Ishikawa (cell line): ENCODE data around the gene ZNRF2.

Source experiments
- CEBPB ChIP-seq: IDR thresholded peaks from 2 replicates; pipeline ENCODE4 v1.6.1; 2012
- CREB1 ChIP-seq: IDR thresholded peaks from 2 replicates; pipeline ENCODE4 v1.6.1; 2012; ENCODE audit warnings: low read depth
- EGR1 ChIP-seq: IDR thresholded peaks from 2 replicates; pipeline ENCODE4 v1.6.1; 2012
- EP300 ChIP-seq: IDR thresholded peaks from 2 replicates; pipeline ENCODE4 v1.6.1; 2012; ENCODE audit warnings: borderline replicate concordance
- FOXM1 ChIP-seq: IDR thresholded peaks from 2 replicates; pipeline ENCODE4 v1.6.1; 2012; ENCODE audit warnings: low read depth, borderline replicate concordance
- MAX ChIP-seq: IDR thresholded peaks from 2 replicates; pipeline ENCODE4 v1.6.1; 2012
- NFIC ChIP-seq: IDR thresholded peaks from 2 replicates; pipeline ENCODE4 v1.6.1; 2012
- RAD21 ChIP-seq: IDR thresholded peaks from 2 replicates; pipeline ENCODE4 v1.6.1; 2012; ENCODE audit warnings: low read depth
- TAF1 ChIP-seq: IDR thresholded peaks from 2 replicates; pipeline ENCODE4 v1.6.1; 2012; ENCODE audit warnings: low read depth, mild to moderate bottlenecking
- TCF12 ChIP-seq: IDR thresholded peaks from 2 replicates; pipeline ENCODE4 v1.6.1; 2012; ENCODE audit warnings: low read depth
- TEAD4 ChIP-seq: IDR thresholded peaks from 2 replicates; pipeline ENCODE4 v1.6.1; 2012
- YY1 ChIP-seq: IDR thresholded peaks from 2 replicates; pipeline ENCODE4 v1.6.1; 2012; ENCODE audit warnings: low read depth
- ZBTB7A ChIP-seq: IDR thresholded peaks from 2 replicates; pipeline ENCODE4 v1.6.1; 2012; ENCODE audit warnings: low read depth
- TF ChIP-seq, protein P1 (sequence below): IDR thresholded peaks from 2 replicates; pipeline ENCODE4 v1.6.1; 2012
- TF ChIP-seq, protein P2 (sequence below): IDR thresholded peaks from 2 replicates; pipeline ENCODE4 v1.6.1; 2012; ENCODE audit warnings: low read depth, mild to moderate bottlenecking

ZNRF2 gene

GRCh38 chr7:30328381-30328780 is 44.0 kb downstream of the ZNRF2 start:
- TF ChIP-seq EGR1 (no peak), TEAD4 (no peak), EP300 (no peak), ZBTB7A (no peak), TCF12 (no peak), RAD21 (no peak), YY1 (no peak), TAF1 (no peak), CEBPB (no peak), NFIC (no peak), FOXM1 (no peak)
- TF ChIP-seq, protein P1, sequence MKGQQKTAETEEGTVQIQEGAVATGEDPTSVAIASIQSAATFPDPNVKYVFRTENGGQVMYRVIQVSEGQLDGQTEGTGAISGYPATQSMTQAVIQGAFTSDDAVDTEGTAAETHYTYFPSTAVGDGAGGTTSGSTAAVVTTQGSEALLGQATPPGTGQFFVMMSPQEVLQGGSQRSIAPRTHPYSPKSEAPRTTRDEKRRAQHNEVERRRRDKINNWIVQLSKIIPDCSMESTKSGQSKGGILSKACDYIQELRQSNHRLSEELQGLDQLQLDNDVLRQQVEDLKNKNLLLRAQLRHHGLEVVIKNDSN: no peak

DNA sequence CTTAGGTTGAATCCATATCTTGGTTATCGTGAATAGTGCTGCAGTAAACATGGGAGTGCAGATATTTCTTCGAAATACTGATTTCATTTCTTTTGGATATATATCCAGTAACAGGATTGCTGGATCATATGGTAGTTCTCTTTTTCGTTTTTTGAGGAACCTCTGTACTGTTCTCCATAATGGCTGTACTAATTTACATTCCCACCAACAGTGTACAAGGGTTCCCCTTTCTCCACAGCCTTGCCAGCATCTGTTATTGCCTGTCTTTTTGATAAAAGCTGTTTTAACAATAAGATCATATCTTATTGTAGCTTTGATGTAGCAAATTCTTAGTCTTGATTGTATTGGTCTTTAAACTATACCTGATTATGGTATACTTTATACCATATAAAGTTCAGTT is 45.3 kb downstream of the ZNRF2 start:
- TF ChIP-seq CEBPB (no peak), YY1 (no peak), CREB1 (no peak), EGR1 (no peak), TEAD4 (no peak), RAD21 (no peak), TCF12 (no peak), FOXM1 (no peak), NFIC (no peak), TAF1 (no peak), MAX (no peak), EP300 (no peak), ZBTB7A (no peak)
- TF ChIP-seq, protein P1: no peak
- TF ChIP-seq, protein P2, sequence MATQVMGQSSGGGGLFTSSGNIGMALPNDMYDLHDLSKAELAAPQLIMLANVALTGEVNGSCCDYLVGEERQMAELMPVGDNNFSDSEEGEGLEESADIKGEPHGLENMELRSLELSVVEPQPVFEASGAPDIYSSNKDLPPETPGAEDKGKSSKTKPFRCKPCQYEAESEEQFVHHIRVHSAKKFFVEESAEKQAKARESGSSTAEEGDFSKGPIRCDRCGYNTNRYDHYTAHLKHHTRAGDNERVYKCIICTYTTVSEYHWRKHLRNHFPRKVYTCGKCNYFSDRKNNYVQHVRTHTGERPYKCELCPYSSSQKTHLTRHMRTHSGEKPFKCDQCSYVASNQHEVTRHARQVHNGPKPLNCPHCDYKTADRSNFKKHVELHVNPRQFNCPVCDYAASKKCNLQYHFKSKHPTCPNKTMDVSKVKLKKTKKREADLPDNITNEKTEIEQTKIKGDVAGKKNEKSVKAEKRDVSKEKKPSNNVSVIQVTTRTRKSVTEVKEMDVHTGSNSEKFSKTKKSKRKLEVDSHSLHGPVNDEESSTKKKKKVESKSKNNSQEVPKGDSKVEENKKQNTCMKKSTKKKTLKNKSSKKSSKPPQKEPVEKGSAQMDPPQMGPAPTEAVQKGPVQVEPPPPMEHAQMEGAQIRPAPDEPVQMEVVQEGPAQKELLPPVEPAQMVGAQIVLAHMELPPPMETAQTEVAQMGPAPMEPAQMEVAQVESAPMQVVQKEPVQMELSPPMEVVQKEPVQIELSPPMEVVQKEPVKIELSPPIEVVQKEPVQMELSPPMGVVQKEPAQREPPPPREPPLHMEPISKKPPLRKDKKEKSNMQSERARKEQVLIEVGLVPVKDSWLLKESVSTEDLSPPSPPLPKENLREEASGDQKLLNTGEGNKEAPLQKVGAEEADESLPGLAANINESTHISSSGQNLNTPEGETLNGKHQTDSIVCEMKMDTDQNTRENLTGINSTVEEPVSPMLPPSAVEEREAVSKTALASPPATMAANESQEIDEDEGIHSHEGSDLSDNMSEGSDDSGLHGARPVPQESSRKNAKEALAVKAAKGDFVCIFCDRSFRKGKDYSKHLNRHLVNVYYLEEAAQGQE: no peak

- TF ChIP-seq TCF12: no peak
- no peak for TF ChIP-seq TAF1
- no peak for TF ChIP-seq EGR1
- no peak for TF ChIP-seq MAX
- TF ChIP-seq YY1: no peak
- TF ChIP-seq, protein P1: no peak
- no peak for TF ChIP-seq TEAD4
- TF ChIP-seq CREB1: no peak
- TF ChIP-seq CEBPB: no peak
- no peak for TF ChIP-seq RAD21
- TF ChIP-seq ZBTB7A: no peak
- no peak for TF ChIP-seq EP300
- no peak for TF ChIP-seq NFIC
- TF ChIP-seq, protein P2: no peak
- TF ChIP-seq FOXM1: no peak
Measured at GRCh38 chr7:30330134-30331111, 46.0 kb downstream of the ZNRF2 start.

DNA sequence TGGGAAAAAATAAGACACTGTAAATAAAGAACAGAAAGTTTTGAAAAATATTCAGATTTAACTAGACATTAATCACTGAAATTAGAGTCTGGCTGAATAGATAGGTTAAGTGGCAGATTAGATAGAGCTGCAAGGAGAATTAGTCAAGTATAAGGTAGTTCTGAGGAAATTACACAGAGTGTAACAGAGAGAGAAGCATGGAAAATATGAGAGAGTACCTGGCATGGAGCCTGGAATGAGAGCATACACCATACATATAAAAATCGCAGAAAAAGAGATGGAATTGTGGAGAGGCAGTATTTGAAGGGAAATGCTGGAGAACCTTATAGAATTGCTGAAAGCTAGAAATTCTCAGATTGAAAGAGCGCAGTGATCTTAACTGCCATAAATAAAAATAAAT is 46.9 kb downstream of the ZNRF2 start:
- TF ChIP-seq, protein P2: no peak
- TF ChIP-seq ZBTB7A (no peak), RAD21 (no peak), NFIC (peak; percentile 68), YY1 (no peak), TEAD4 (no peak), CEBPB (no peak), MAX (no peak), EP300 (peak; percentile 22; the same call in 1 of the 2 replicates), TAF1 (no peak), FOXM1 (no peak)
